Liver (tissue), 3 donors: ENCODE measurements around the gene UBE2L3.
"Not testable (repeated sequence)": the region's sequence is repeated elsewhere in the genome, so short reads cannot be mapped to it uniquely, and the experiment has no call there.

Source experiments
- CTCF ChIP-seq: fragments of 150-350 bp; IDR thresholded peaks from 2 replicates; pipeline ENCODE4 v1.5.1; 2017; ENCODE audit warnings: improper control_type of control experiment, low read depth, low read length; ENCODE audit not compliant: missing input control
- FOXA2 ChIP-seq: IDR thresholded peaks from 2 replicates; pipeline ENCODE4 v1.6.1; 2016; ENCODE audit warnings: antibody characterized with exemption
- GABPA ChIP-seq, 2 donors: IDR thresholded peaks in 1 of 2; conservative IDR thresholded peaks in 1 of 2; 2 replicates each; pipeline ENCODE4 v1.6.1; 2016; ENCODE audit warnings: antibody characterized with exemption in 2 of 2, mild to moderate bottlenecking in 1 of 2, moderate library complexity in 1 of 2
- HNF4A ChIP-seq, 2 donors: conservative IDR thresholded peaks; 2 replicates each; pipeline ENCODE4 v1.6.1; 2016; ENCODE audit warnings: antibody characterized with exemption in 2 of 2, mild to moderate bottlenecking in 2 of 2
- JUND ChIP-seq, 2 donors: IDR thresholded peaks; 2 replicates each; pipeline ENCODE4 v1.6.1; 2016; ENCODE audit warnings: antibody characterized with exemption in 2 of 2
- RAD21 ChIP-seq, 2 donors: IDR thresholded peaks; 2 replicates each; pipeline ENCODE4 v1.6.1; 2016; ENCODE audit warnings: antibody characterized with exemption in 2 of 2, mild to moderate bottlenecking in 2 of 2
- SP1 ChIP-seq: IDR thresholded peaks from 2 replicates; pipeline ENCODE4 v1.6.1; 2018; ENCODE audit warnings: antibody characterized with exemption, mild to moderate bottlenecking
- TAF1 ChIP-seq: conservative IDR thresholded peaks from 2 replicates; pipeline ENCODE4 v1.6.1; 2016; ENCODE audit warnings: antibody characterized with exemption, mild to moderate bottlenecking
- YY1 ChIP-seq: IDR thresholded peaks from 2 replicates; pipeline ENCODE4 v1.6.1; 2016; ENCODE audit warnings: antibody characterized with exemption, mild to moderate bottlenecking
- TF ChIP-seq, protein P1 (sequence below): IDR thresholded peaks from 2 replicates; pipeline ENCODE4 v1.6.1; 2016; ENCODE audit warnings: antibody characterized with exemption
- TF ChIP-seq, protein P2 (sequence below): IDR thresholded peaks from 2 replicates; pipeline ENCODE4 v1.6.1; 2016; ENCODE audit warnings: antibody characterized with exemption, mild to moderate bottlenecking
- TF ChIP-seq, protein P3 (sequence below): IDR thresholded peaks from 2 replicates; pipeline ENCODE4 v1.6.1; 2016; ENCODE audit warnings: antibody characterized with exemption
- TF ChIP-seq, protein P4 (sequence below): IDR thresholded peaks from 2 replicates; pipeline ENCODE4 v1.6.1; 2016; ENCODE audit warnings: antibody characterized with exemption
- donor health status: healthy.
- donor health status: healthy.

GRCh38 chr22:21532863-21533648, 34.5 kb upstream of the UBE2L3 start:
- not testable (repeated sequence) for TF ChIP-seq CTCF; YY1; SP1; GABPA (IDR thresholded peaks at IDR 0.05 in 1 of 2, conservative IDR thresholded peaks at IDR 0.05 in 1 of 2); JUND (IDR thresholded peaks at IDR 0.05); TAF1; FOXA2; RAD21 (IDR thresholded peaks at IDR 0.05); HNF4A (conservative IDR thresholded peaks at IDR 0.05)
- TF ChIP-seq, protein P1, sequence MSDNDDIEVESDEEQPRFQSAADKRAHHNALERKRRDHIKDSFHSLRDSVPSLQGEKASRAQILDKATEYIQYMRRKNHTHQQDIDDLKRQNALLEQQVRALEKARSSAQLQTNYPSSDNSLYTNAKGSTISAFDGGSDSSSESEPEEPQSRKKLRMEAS = not testable (repeated sequence)
- TF ChIP-seq, protein P2, sequence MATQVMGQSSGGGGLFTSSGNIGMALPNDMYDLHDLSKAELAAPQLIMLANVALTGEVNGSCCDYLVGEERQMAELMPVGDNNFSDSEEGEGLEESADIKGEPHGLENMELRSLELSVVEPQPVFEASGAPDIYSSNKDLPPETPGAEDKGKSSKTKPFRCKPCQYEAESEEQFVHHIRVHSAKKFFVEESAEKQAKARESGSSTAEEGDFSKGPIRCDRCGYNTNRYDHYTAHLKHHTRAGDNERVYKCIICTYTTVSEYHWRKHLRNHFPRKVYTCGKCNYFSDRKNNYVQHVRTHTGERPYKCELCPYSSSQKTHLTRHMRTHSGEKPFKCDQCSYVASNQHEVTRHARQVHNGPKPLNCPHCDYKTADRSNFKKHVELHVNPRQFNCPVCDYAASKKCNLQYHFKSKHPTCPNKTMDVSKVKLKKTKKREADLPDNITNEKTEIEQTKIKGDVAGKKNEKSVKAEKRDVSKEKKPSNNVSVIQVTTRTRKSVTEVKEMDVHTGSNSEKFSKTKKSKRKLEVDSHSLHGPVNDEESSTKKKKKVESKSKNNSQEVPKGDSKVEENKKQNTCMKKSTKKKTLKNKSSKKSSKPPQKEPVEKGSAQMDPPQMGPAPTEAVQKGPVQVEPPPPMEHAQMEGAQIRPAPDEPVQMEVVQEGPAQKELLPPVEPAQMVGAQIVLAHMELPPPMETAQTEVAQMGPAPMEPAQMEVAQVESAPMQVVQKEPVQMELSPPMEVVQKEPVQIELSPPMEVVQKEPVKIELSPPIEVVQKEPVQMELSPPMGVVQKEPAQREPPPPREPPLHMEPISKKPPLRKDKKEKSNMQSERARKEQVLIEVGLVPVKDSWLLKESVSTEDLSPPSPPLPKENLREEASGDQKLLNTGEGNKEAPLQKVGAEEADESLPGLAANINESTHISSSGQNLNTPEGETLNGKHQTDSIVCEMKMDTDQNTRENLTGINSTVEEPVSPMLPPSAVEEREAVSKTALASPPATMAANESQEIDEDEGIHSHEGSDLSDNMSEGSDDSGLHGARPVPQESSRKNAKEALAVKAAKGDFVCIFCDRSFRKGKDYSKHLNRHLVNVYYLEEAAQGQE = not testable (repeated sequence)
- TF ChIP-seq, protein P3, sequence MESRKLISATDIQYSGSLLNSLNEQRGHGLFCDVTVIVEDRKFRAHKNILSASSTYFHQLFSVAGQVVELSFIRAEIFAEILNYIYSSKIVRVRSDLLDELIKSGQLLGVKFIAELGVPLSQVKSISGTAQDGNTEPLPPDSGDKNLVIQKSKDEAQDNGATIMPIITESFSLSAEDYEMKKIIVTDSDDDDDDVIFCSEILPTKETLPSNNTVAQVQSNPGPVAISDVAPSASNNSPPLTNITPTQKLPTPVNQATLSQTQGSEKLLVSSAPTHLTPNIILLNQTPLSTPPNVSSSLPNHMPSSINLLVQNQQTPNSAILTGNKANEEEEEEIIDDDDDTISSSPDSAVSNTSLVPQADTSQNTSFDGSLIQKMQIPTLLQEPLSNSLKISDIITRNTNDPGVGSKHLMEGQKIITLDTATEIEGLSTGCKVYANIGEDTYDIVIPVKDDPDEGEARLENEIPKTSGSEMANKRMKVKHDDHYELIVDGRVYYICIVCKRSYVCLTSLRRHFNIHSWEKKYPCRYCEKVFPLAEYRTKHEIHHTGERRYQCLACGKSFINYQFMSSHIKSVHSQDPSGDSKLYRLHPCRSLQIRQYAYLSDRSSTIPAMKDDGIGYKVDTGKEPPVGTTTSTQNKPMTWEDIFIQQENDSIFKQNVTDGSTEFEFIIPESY = not testable (repeated sequence)
- TF ChIP-seq, protein P4, sequence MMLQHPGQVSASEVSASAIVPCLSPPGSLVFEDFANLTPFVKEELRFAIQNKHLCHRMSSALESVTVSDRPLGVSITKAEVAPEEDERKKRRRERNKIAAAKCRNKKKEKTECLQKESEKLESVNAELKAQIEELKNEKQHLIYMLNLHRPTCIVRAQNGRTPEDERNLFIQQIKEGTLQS = not testable (repeated sequence)
